Chondrocyte (in vitro differentiated cells): ENCODE measurements around the gene SFXN2. TPM values are rescaled to one million over a fixed set of nuclear protein-coding genes. Genes with fewer than 3 reads are reported as not detected.

Experiments used
- DNase-seq: peaks from one replicate; pipeline ENCODE4 v3.0.0; 2021; ENCODE audit warnings: mixed read lengths, low spot score
- H3K27ac Mint-ChIP-seq: one replicate; pipeline ENCODE4 v1.8.0; 2021; ENCODE audit warnings: mild to moderate bottlenecking, moderate library complexity, mixed read lengths; ENCODE audit not compliant: unreplicated experiment
- H3K27me3 Mint-ChIP-seq: 2 replicates; pipeline ENCODE4 v1.8.0; 2021; ENCODE audit warnings: low read depth, mixed read lengths
- H3K36me3 Mint-ChIP-seq: 2 replicates; pipeline ENCODE4 v1.8.0; 2021; ENCODE audit warnings: low read depth, mixed read lengths
- H3K4me1 Mint-ChIP-seq: 2 replicates; pipeline ENCODE4 v1.8.0; 2021; ENCODE audit warnings: low read depth, mild to moderate bottlenecking, mixed read lengths
- H3K4me3 Mint-ChIP-seq: one replicate; pipeline ENCODE4 v1.8.0; 2021; ENCODE audit warnings: mild to moderate bottlenecking, moderate library complexity, mixed read lengths; ENCODE audit not compliant: unreplicated experiment
- H3K9me3 Mint-ChIP-seq: 2 replicates; pipeline ENCODE4 v1.8.0; 2021; ENCODE audit warnings: low read depth, mixed read lengths
- CTCF ChIP-seq: fragments of 200-600 bp; sonication (generic); IDR thresholded peaks from 2 replicates; pipeline ENCODE4 v1.5.0; 2021; ENCODE audit warnings: antibody characterized with exemption, mild to moderate bottlenecking, moderate library complexity
- total RNA-seq: library from RNA; stranded (reverse); gene quantifications from 3 replicates; pipeline ENCODE4 v1.2.1, GENCODE V29; 2021

Gene SFXN2
- total RNA-seq, 1 donor from 2014 or later: 4.0 TPM

- no peak for TF ChIP-seq CTCF
- Mint-ChIP-seq H3K9me3 (no peaks in the 10 kb centered on the region), H3K4me3 (no peak overlapping the region), H3K27ac (peak overlapping the region; percentile 56), H3K27me3 (no peaks in the 10 kb centered on the region), H3K36me3 (peaks cover 12% of the 10 kb centered on the region), H3K4me1 (peaks cover 76% of the 10 kb centered on the region)
- DNase-seq: no peak
Observed at GRCh38 chr10:102764470-102765161, 50.2 kb downstream of the SFXN2 start.

DNA sequence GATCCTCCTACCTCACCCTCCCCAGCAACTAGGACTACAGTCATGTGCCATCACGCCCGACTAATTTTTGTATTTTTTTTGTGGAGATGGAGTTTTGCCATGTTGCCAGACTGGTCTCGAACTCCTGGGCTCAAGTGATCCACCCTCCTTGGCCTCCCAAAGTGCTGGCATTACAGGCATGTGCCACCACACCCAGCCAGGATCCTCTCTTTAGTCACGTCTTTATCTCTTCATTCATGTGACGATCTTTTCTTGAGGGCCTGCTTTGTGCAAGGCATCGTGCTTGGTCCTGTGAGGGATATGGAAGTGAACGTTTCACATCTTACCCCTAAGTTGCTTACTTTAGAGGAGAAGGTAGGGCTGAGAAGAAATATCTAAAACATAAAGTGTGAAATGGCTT is 50.9 kb downstream of the SFXN2 start:
- Mint-ChIP-seq H3K4me3 (no peak overlapping the region), H3K27ac (peak overlapping the region; percentile 75), H3K36me3 (peaks cover 12% of the 10 kb centered on the region), H3K4me1 (peaks cover 78% of the 10 kb centered on the region), H3K9me3 (no peaks in the 10 kb centered on the region), H3K27me3 (no peaks in the 10 kb centered on the region)
- DNase-seq: no peak
- TF ChIP-seq CTCF: no peak

DNA sequence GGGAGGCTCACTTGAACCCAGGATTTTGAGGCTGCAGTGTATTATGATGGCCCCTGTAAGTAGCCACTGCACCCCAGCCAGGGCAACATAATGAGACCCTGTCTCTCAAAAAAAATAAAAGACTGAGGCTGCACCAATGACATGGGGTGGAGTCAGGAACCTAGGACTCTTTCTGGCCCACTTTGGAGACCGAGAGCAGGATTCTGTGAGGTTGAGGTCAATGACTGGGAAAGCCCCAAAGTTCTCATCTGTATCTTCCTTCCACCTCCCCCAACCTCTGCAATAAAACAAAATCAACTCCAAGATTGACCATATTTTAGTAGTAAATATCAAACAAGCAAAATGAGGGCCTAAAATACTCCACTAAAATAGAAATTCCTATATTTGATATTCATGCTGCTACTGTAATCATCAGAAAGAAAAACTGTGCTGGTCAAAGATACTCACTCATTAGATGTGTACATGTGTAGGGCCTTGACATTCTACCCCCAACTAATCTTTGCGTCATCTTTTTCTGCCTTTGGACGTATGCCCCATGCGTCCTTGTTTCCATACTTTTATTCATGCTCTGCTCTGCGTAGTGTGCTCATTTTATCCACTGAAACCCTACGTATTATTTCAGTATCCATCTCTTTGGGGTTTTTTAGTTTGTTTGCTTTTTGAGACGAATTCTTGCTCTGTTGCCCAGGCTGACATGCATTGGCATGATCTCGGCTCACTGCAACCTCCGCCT is 53.2 kb downstream of the SFXN2 start:
- Mint-ChIP-seq H3K9me3 (no peaks in the 10 kb centered on the region), H3K4me3 (no peak overlapping the region), H3K27ac (peak overlapping the region; percentile 54), H3K27me3 (no peaks in the 10 kb centered on the region), H3K4me1 (peaks cover 75% of the 10 kb centered on the region), H3K36me3 (peaks cover 11% of the 10 kb centered on the region)
- TF ChIP-seq CTCF: no peak
- no peak for DNase-seq

GRCh38 chr10:102769375-102770107 is 55.1 kb downstream of the SFXN2 start:
- Mint-ChIP-seq H3K4me1 (peaks cover 75% of the 10 kb centered on the region), H3K9me3 (no peaks in the 10 kb centered on the region), H3K27ac (peak overlapping the region; percentile 27), H3K4me3 (no peak overlapping the region), H3K36me3 (peaks cover 12% of the 10 kb centered on the region), H3K27me3 (no peaks in the 10 kb centered on the region)
- no peak for DNase-seq
- TF ChIP-seq CTCF: no peak

DNA sequence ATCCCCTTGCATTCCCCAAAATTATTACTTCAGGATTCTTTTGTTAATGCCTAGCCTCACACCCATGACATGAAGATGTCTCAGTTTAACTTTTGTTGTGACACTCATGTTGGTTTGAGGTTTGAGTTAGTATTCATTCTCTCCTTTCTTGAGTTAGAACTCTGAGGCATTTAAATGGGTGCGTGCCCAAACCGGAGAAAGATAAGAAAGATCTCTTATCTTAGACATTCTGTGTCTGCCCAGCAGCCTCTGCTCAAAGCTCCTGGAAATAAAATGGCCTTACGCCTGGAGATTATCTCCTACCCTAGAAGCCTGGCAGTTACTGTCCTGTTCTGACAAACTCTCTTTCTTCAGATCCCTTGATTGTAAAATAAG is 55.7 kb downstream of the SFXN2 start:
- Mint-ChIP-seq H3K4me3 (no peak overlapping the region), H3K27ac (no peak overlapping the region), H3K9me3 (no peaks in the 10 kb centered on the region), H3K4me1 (peaks cover 75% of the 10 kb centered on the region), H3K27me3 (no peaks in the 10 kb centered on the region), H3K36me3 (peaks cover 12% of the 10 kb centered on the region)
- no peak for DNase-seq
- TF ChIP-seq CTCF: no peak
